H9 (cell line): ENCODE data around the gene LAIR1. TPM values are rescaled to one million over a fixed set of nuclear protein-coding genes. Genes with fewer than 3 reads are reported as not detected.

Experiments used
- DNase-seq: peaks from one replicate; pipeline ENCODE4 v3.0.0-alpha.2; 2017
- H2AFZ ChIP-seq: one replicate; pipeline ENCODE4 v1.6.1; 2013; ENCODE audit warnings: mild to moderate bottlenecking, low read length, control low read depth, moderate library complexity
- H2AK5ac ChIP-seq: 2 replicates; pipeline ENCODE4 v1.6.1; 2013; ENCODE audit warnings: low read length, control low read depth, mixed read lengths; ENCODE audit not compliant: insufficient read length
- H2BK120ac ChIP-seq: one replicate; pipeline ENCODE4 v1.6.1; 2013; ENCODE audit warnings: low read depth, mild to moderate bottlenecking, low read length, control low read depth, inconsistent platforms; ENCODE audit not compliant: poor library complexity, severe bottlenecking
- H2BK12ac ChIP-seq: 2 replicates; pipeline ENCODE4 v1.6.1; 2013; ENCODE audit warnings: low read length, control low read depth, mixed read lengths, low read depth; ENCODE audit not compliant: insufficient read length
- H2BK15ac ChIP-seq: 2 replicates; pipeline ENCODE4 v1.6.1; 2013; ENCODE audit warnings: low read depth, low read length, control low read depth
- H2BK20ac ChIP-seq: one replicate; pipeline ENCODE4 v1.6.1; 2013; ENCODE audit warnings: low read depth, mild to moderate bottlenecking, low read length, control low read depth, inconsistent platforms; ENCODE audit not compliant: poor library complexity, severe bottlenecking
- H2BK5ac ChIP-seq: 2 replicates; pipeline ENCODE4 v1.6.1; 2013; ENCODE audit warnings: low read length, control low read depth, mixed read lengths; ENCODE audit not compliant: insufficient read length
- H3K14ac ChIP-seq: 2 replicates; pipeline ENCODE4 v1.6.1; 2013; ENCODE audit warnings: low read length, control low read depth; ENCODE audit not compliant: insufficient read depth
- H3K18ac ChIP-seq: 2 replicates; pipeline ENCODE4 v1.6.1; 2013; ENCODE audit warnings: low read depth, mild to moderate bottlenecking, mixed read lengths, low read length, control low read depth; ENCODE audit not compliant: insufficient read length
- H3K23ac ChIP-seq: 2 replicates; pipeline ENCODE4 v1.6.1; 2013; ENCODE audit warnings: low read length, control low read depth, mixed read lengths, low read depth; ENCODE audit not compliant: insufficient read length
- H3K23me2 ChIP-seq: 2 replicates; pipeline ENCODE4 v1.6.1; 2013; ENCODE audit warnings: low read depth, mild to moderate bottlenecking, mixed read lengths, low read length, control low read depth; ENCODE audit not compliant: insufficient read length, poor library complexity, severe bottlenecking
- H3K27ac ChIP-seq: 2 replicates; pipeline ENCODE4 v1.5.1; 2013; ENCODE audit warnings: low read length, control low read depth, mixed read lengths, low read depth; ENCODE audit not compliant: insufficient read length
- H3K27me3 ChIP-seq: 2 replicates; pipeline ENCODE4 v1.6.1; 2013; ENCODE audit warnings: low read length, control low read depth, inconsistent platforms; ENCODE audit not compliant: insufficient read depth
- H3K4ac ChIP-seq: 2 replicates; pipeline ENCODE4 v1.6.1; 2013; ENCODE audit warnings: low read depth, mild to moderate bottlenecking, control low read depth, inconsistent platforms, low read length, moderate library complexity
- H3K4me1 ChIP-seq: 2 replicates; pipeline ENCODE4 v1.6.1; 2013; ENCODE audit warnings: low read length, control low read depth, inconsistent platforms; ENCODE audit not compliant: insufficient read depth
- H3K4me2 ChIP-seq: 2 replicates; pipeline ENCODE4 v1.6.1; 2013; ENCODE audit warnings: low read length, control low read depth, mixed read lengths; ENCODE audit not compliant: insufficient read length, insufficient read depth
- H3K56ac ChIP-seq: 2 replicates; pipeline ENCODE4 v1.6.1; 2013; ENCODE audit warnings: low read depth, mild to moderate bottlenecking, mixed read lengths, low read length, control low read depth; ENCODE audit not compliant: insufficient read length
- H3K79me1 ChIP-seq: 2 replicates; pipeline ENCODE4 v1.6.1; 2013; ENCODE audit warnings: low read depth, mild to moderate bottlenecking, moderate library complexity, low read length, control low read depth, inconsistent platforms; ENCODE audit not compliant: insufficient read depth, poor library complexity, severe bottlenecking
- H3K79me2 ChIP-seq: 2 replicates; pipeline ENCODE4 v1.6.1; 2013; ENCODE audit warnings: low read length, control low read depth, inconsistent platforms; ENCODE audit not compliant: insufficient read depth
- H3K9ac ChIP-seq: 2 replicates; pipeline ENCODE4 v1.6.1; 2013; ENCODE audit warnings: low read length, control low read depth, mixed read lengths; ENCODE audit not compliant: insufficient read length; ENCODE audit errors: extremely low read depth
- H3K9me3 ChIP-seq: one replicate; pipeline ENCODE4 v1.6.1; 2013; ENCODE audit warnings: low read depth, low read length, inconsistent platforms; ENCODE audit not compliant: control insufficient read depth
- H3T11ph ChIP-seq: one replicate; pipeline ENCODE4 v1.6.1; 2013; ENCODE audit warnings: mild to moderate bottlenecking, low read length, control low read depth, inconsistent platforms
- H4K20me1 ChIP-seq: one replicate; pipeline ENCODE4 v1.6.1; 2013; ENCODE audit not compliant: control insufficient read depth, insufficient read length, insufficient read depth
- H4K5ac ChIP-seq: 2 replicates; pipeline ENCODE4 v1.6.1; 2013; ENCODE audit warnings: low read depth, mild to moderate bottlenecking, mixed read lengths, low read length, control low read depth; ENCODE audit not compliant: insufficient read length
- H4K8ac ChIP-seq: replicated peaks from 2 replicates; pipeline ENCODE4 v1.6.1; 2013; ENCODE audit warnings: low read length, control low read depth, mixed read lengths, low read depth; ENCODE audit not compliant: insufficient read length
- H4K91ac ChIP-seq: 2 replicates; pipeline ENCODE4 v1.6.1; 2013; ENCODE audit warnings: low read depth, mild to moderate bottlenecking, moderate library complexity, mixed read lengths, low read length, control low read depth; ENCODE audit not compliant: insufficient read length
- H3K27ac Mint-ChIP-seq, 3 experiments: 2 replicates in 2 of 3; 3 replicates in 1 of 3; pipeline ENCODE4 v1.8.0; 2020 to 2021; ENCODE audit warnings: mixed read lengths in 3 of 3, mild to moderate bottlenecking in 1 of 3, moderate library complexity in 1 of 3
- H3K27me3 Mint-ChIP-seq: 2 replicates; pipeline ENCODE4 v1.8.0; 2021; ENCODE audit warnings: low read depth, mild to moderate bottlenecking, moderate library complexity, mixed read lengths
- H3K36me3 Mint-ChIP-seq, 3 experiments: 2 replicates in 2 of 3; 3 replicates in 1 of 3; pipeline ENCODE4 v1.8.0; 2020 to 2021; ENCODE audit warnings: low read depth in 3 of 3, mixed read lengths in 3 of 3; ENCODE audit not compliant: insufficient read depth in 1 of 3
- H3K4me1 Mint-ChIP-seq, 2 experiments: 2 replicates each; pipeline ENCODE4 v1.8.0; 2020; ENCODE audit warnings: mixed read lengths in 2 of 2
- H3K4me3 Mint-ChIP-seq, 2 experiments: 2 replicates in 1 of 2; 3 replicates in 1 of 2; pipeline ENCODE4 v1.8.0; 2020 to 2021; ENCODE audit warnings: mild to moderate bottlenecking in 2 of 2, mixed read lengths in 2 of 2, moderate library complexity in 1 of 2
- H3K9me3 Mint-ChIP-seq, 2 experiments: 2 replicates in 1 of 2; 3 replicates in 1 of 2; pipeline ENCODE4 v1.8.0; 2020; ENCODE audit warnings: mild to moderate bottlenecking in 2 of 2, mixed read lengths in 2 of 2, moderate library complexity in 1 of 2
- CTCF ChIP-seq: fragments of 200-600 bp; sonication (generic); conservative IDR thresholded peaks from 3 replicates; pipeline ENCODE4 v1.8.0; 2021; ENCODE audit warnings: antibody characterized with exemption, mild to moderate bottlenecking
- WGBS: extraction: QIAGEN DNeasy Blood & Tissue Kit; methylation state at CpG from one replicate; pipeline ENCODE4 v1.1.7; 2013; ENCODE audit warnings: missing lambda C conversion rate, low lambda C conversion rate, mixed read lengths; ENCODE audit not compliant: insufficient read length; ENCODE audit errors: extremely low coverage; 5-methylcytosine and 5-hydroxymethylcytosine counted together
- total RNA-seq: library from RNA; stranded (reverse); gene quantifications from 2 replicates; pipeline ENCODE4 v1.2.1, GENCODE V29; 2021

Gene LAIR1
- total RNA-seq, 1 experiment from 2014 or later, result not detected

GRCh38 chr19:54341295-54341694 lies 23.4 kb downstream of the LAIR1 start:
- Histone ChIP-seq H2BK20ac (no peak overlapping the region), H4K5ac (no peak overlapping the region), H3K4ac (no peak overlapping the region), H3K23ac (no peak overlapping the region), H3K27me3 (no peaks in the 10 kb centered on the region), H3K4me2 (no peak overlapping the region), H4K91ac (no peak overlapping the region), H2BK12ac (no peak overlapping the region), H3K18ac (no peak overlapping the region), H3K79me1 (no peaks in the 10 kb centered on the region), H3K14ac (no peak overlapping the region), H3K23me2 (no peaks in the 10 kb centered on the region), H3T11ph (no peak overlapping the region), H3K9ac (no peak overlapping the region), H3K9me3 (no peaks in the 10 kb centered on the region), H3K4me1 (no peaks in the 10 kb centered on the region), H2BK5ac (no peak overlapping the region), H4K8ac (no peak overlapping the region), H2BK120ac (no peak overlapping the region), H3K79me2 (no peaks in the 10 kb centered on the region), H2AK5ac (no peak overlapping the region), H3K56ac (no peak overlapping the region), H2AFZ (no peak overlapping the region), H3K27ac (no peak overlapping the region), H2BK15ac (no peak overlapping the region), H4K20me1 (no peaks in the 10 kb centered on the region)
- H3K4me3 Mint-ChIP-seq, result no peak overlapping the region
- TF ChIP-seq CTCF, result no peak
- H3K4me1 Mint-ChIP-seq, result peaks cover 0 to 12% of the 10 kb centered on the region in 2 experiments; a peak in 2 of 4 replicates
- DNase-seq, result no peak
- H3K27ac Mint-ChIP-seq, result no peak overlapping the region
- H3K36me3 Mint-ChIP-seq, result no peaks in the 10 kb centered on the region; a peak in 1 of 7 replicates
- WGBS, result no CpG with 5 or more reads among the region's 8 CpGs
- peaks cover 0 to 85% of the 10 kb centered on the region in 2 experiments; a peak in 2 of 5 replicates for H3K9me3 Mint-ChIP-seq
- H3K27me3 Mint-ChIP-seq, result peaks cover 7% of the 10 kb centered on the region
